ENCODE results near the gene AP3S1.
"Not testable (repeated sequence)": the region's sequence is repeated elsewhere in the genome, so short reads cannot be mapped to it uniquely, and the experiment has no call there.

AP3S1 gene

GRCh38 chr5:115841382-115842088, at the start of gene AP3S1, which contains the start of gene ATG12:
AP3S1 (plus strand) TSS chr5:115841935; CDS start chr5:115842038, 103 bp downstream.
ATG12 (minus strand) TSS chr5:115841565; CDS start chr5:115841552, 13 bp downstream.
- peak; percentile 53 for DNase-seq (ENCODE audit: low spot score)

GRCh38 chr5:115795700-115796099, 46.0 kb upstream of the AP3S1 start:
- DNase-seq (ENCODE audit: low spot score), result no peak

GRCh38 chr5:115796656-115797055, 45.1 kb upstream of the AP3S1 start:
- DNase-seq (ENCODE audit: low spot score), result no peak

GRCh38 chr5:115798252-115798651, 43.5 kb upstream of the AP3S1 start:
- DNase-seq (ENCODE audit: low spot score), result no peak

GRCh38 chr5:115800108-115800507, 41.6 kb upstream of the AP3S1 start:
- no peak for DNase-seq (ENCODE audit: low spot score)

- DNase-seq (ENCODE audit: low spot score), result no peak
Observed at GRCh38 chr5:115801152-115801551, 40.6 kb upstream of the AP3S1 start.

- no peak for DNase-seq (ENCODE audit: low spot score)
Observed at GRCh38 chr5:115801984-115802383, 39.8 kb upstream of the AP3S1 start.

- no peak for DNase-seq (ENCODE audit: low spot score)
Observed at GRCh38 chr5:115806986-115807653, 34.6 kb upstream of the AP3S1 start.

- DNase-seq (ENCODE audit: low spot score), result no peak
Observed at GRCh38 chr5:115807654-115808052, 34.1 kb upstream of the AP3S1 start.

- DNase-seq (ENCODE audit: low spot score), result not testable (repeated sequence)
Observed at GRCh38 chr5:115808066-115808465, 33.7 kb upstream of the AP3S1 start.

- no peak for DNase-seq (ENCODE audit: low spot score)
Observed at GRCh38 chr5:115809946-115810345, 31.8 kb upstream of the AP3S1 start.

- no peak for DNase-seq (ENCODE audit: low spot score)
Observed at GRCh38 chr5:115810761-115811160, 31.0 kb upstream of the AP3S1 start.

GRCh38 chr5:115811406-115811805, 30.3 kb upstream of the AP3S1 start:
- DNase-seq (ENCODE audit: low spot score), result no peak

GRCh38 chr5:115812372-115812771, 29.4 kb upstream of the AP3S1 start:
- DNase-seq (ENCODE audit: low spot score), result no peak

GRCh38 chr5:115813719-115814118, 28.0 kb upstream of the AP3S1 start:
- DNase-seq (ENCODE audit: low spot score), result no peak

GRCh38 chr5:115815006-115815692, 26.6 kb upstream of the AP3S1 start:
- no peak for DNase-seq (ENCODE audit: low spot score)

- DNase-seq (ENCODE audit: low spot score), result no peak
Observed at GRCh38 chr5:115815693-115816225, 26.0 kb upstream of the AP3S1 start.

- no peak for DNase-seq (ENCODE audit: low spot score)
Observed at GRCh38 chr5:115816226-115817081, 25.3 kb upstream of the AP3S1 start, which contains the start of gene CDO1. CDO1 (minus strand) TSS chr5:115816659; CDS start chr5:115816397, 262 bp downstream.

- no peak for DNase-seq (ENCODE audit: low spot score)
Observed at GRCh38 chr5:115817386-115817785, 24.3 kb upstream of the AP3S1 start.

GRCh38 chr5:115818821-115819220, 22.9 kb upstream of the AP3S1 start:
- no peak for DNase-seq (ENCODE audit: low spot score)

GRCh38 chr5:115820846-115821245, 20.9 kb upstream of the AP3S1 start:
- DNase-seq (ENCODE audit: low spot score), result no peak

GRCh38 chr5:115824983-115825382, 16.8 kb upstream of the AP3S1 start:
- DNase-seq (ENCODE audit: low spot score), result not testable (repeated sequence)

Data from HuH-7.5 (cell line).